ENCODE data around the gene SAMHD1. TPM values are rescaled to one million over a fixed set of nuclear protein-coding genes. Genes with fewer than 3 reads are reported as not detected.

The SAMHD1 gene
- total RNA-seq, 4 donors from 2014 or later: 295 to 471 (median 350) TPM

GRCh38 chr20:36904690-36905089 is 46.8 kb downstream of the SAMHD1 start:
- ATAC-seq (ENCODE audit: low FRiP score): no peak
- TF ChIP-seq CTCF (IDR thresholded peaks at IDR 0.05): no peak
- no peak for DNase-seq (ENCODE audit: low spot score)

- DNase-seq (ENCODE audit: low spot score) (no peak), ATAC-seq (ENCODE audit: low FRiP score) (no peak)
- no peak for TF ChIP-seq CTCF (IDR thresholded peaks at IDR 0.05)
These were observed 56.5 kb downstream of the SAMHD1 start for GRCh38 chr20:36895036-36895435.

- TF ChIP-seq CTCF (IDR thresholded peaks at IDR 0.05): no peak
- no peak for ATAC-seq (ENCODE audit: low FRiP score)
- no peak for DNase-seq (ENCODE audit: low spot score)
These were observed 57.7 kb downstream of the SAMHD1 start for GRCh38 chr20:36893801-36894200.

GRCh38 chr20:36891211-36891610 is 60.3 kb downstream of the SAMHD1 start:
- no peak for DNase-seq (ENCODE audit: low spot score)
- TF ChIP-seq CTCF (IDR thresholded peaks at IDR 0.05): no peak
- no peak for ATAC-seq (ENCODE audit: low FRiP score)

- no peak for DNase-seq (ENCODE audit: low spot score)
- TF ChIP-seq CTCF (IDR thresholded peaks at IDR 0.05): no peak
- no peak for ATAC-seq (ENCODE audit: low FRiP score)
These were observed 60.9 kb downstream of the SAMHD1 start for GRCh38 chr20:36890586-36890985.

GRCh38 chr20:36888880-36889516 is 62.5 kb downstream of the SAMHD1 start:
- DNase-seq (ENCODE audit: low spot score): no peak
- ATAC-seq (ENCODE audit: low FRiP score): no peak

More at GRCh38 chr20:36888880-36889516, 62.5 kb downstream of the SAMHD1 start:
- TF ChIP-seq CTCF (IDR thresholded peaks at IDR 0.05): no peak
